Measurements from ENCODE around the gene ERO1B. TPM values are rescaled to one million over a fixed set of nuclear protein-coding genes. Genes with fewer than 3 reads are reported as not detected.

The ERO1B gene
- polyA plus RNA-seq, 1 of the 3 experiments (the other 2 are of a cell fraction), result 0.79 TPM

GRCh38 chr1:236253119-236253518 lies 28.6 kb downstream of the ERO1B start:
- Histone ChIP-seq H3K79me2 (ENCODE audit: insufficient read depth) (no peaks in the 10 kb centered on the region), H3F3A (replicated peaks; ENCODE audit: insufficient read depth) (no peaks in the 10 kb centered on the region), H4K20me1 (ENCODE audit: insufficient read depth) (no peaks in the 10 kb centered on the region), H3K4me2 (no peak overlapping the region), H3K9me2 (no peaks in the 10 kb centered on the region), H3K27me3 (ENCODE audit: insufficient read depth) (no peaks in the 10 kb centered on the region), H3K9ac (no peak overlapping the region), H3K4me1 (ENCODE audit: control insufficient read depth in 1 of 2, insufficient read depth in 2 of 2, low read depth in 1 of 2, low read length in 1 of 2) (no peaks in the 10 kb centered on the region), H2AFZ (ENCODE audit: low read depth) (no peak overlapping the region), H3K4me3 (ENCODE audit: low read depth in 2 of 2, low read length in 1 of 2) (no peak overlapping the region), H3K27ac (ENCODE audit: low read depth in 2 of 2, low read length in 1 of 2) (no peak overlapping the region), H3K9me3 (no peaks in the 10 kb centered on the region; the same call in 1 of the 2 replicates), H3K36me3 (replicated peaks in 1 of 2; ENCODE audit: control insufficient read depth in 1 of 2, insufficient read depth in 2 of 2, low read length in 1 of 2) (no peaks in the 10 kb centered on the region)
- no peak for DNase-seq
- 58% methylated on average over 1 of the region's 1 CpG for WGBS (ENCODE audit: low lambda C conversion rate)
- CTCF ChIA-PET, result interaction anchor here (0.6 kb wide), 1 partner anchor 1846 kb away, joined by 3 read pairs; no protein-coding TSS in a partner anchor
- TF ChIP-seq ZBTB33 (IDR thresholded peaks at IDR 0.05; ENCODE audit: borderline replicate concordance, low read depth), result no peak
- TF ChIP-seq SMC3 (IDR thresholded peaks at IDR 0.05; ENCODE audit: low read depth, low read length), result no peak
- TF ChIP-seq RFX5 (IDR thresholded peaks at IDR 0.05; ENCODE audit: low read length), result no peak
- TF ChIP-seq CTCF (IDR thresholded peaks at IDR 0.05), result no peak
- no peak for TF ChIP-seq YY1 (IDR thresholded peaks at IDR 0.05; ENCODE audit: low read depth)
- POLR2A ChIA-PET, result no interaction called here

GRCh38 chr1:236251587-236251986 lies 30.2 kb downstream of the ERO1B start:
- TF ChIP-seq CTCF (IDR thresholded peaks at IDR 0.05) (no peak), ZBTB33 (IDR thresholded peaks at IDR 0.05; ENCODE audit: borderline replicate concordance, low read depth) (no peak), FOSL2 (IDR thresholded peaks at IDR 0.05; ENCODE audit: borderline replicate concordance, low read depth) (no peak), MXI1 (IDR thresholded peaks at IDR 0.05; ENCODE audit: low read depth, low read length) (no peak), SMC3 (IDR thresholded peaks at IDR 0.05; ENCODE audit: low read depth, low read length) (no peak), SIN3A (IDR thresholded peaks at IDR 0.05; ENCODE audit: borderline replicate concordance, low read depth, low read length) (no peak), EZH2phosphoT487 (IDR thresholded peaks at IDR 0.05; ENCODE audit: borderline replicate concordance, low read depth) (no peak), FOXM1 (IDR thresholded peaks at IDR 0.05; ENCODE audit: low read depth) (no peak), GATA2 (CRISPR knock-in tag; IDR thresholded peaks at IDR 0.05) (no peak), TCF12 (IDR thresholded peaks at IDR 0.05) (no peak)
- peaks cover 2% of the 10 kb centered on the region for H3F3A ChIP-seq (replicated peaks; ENCODE audit: insufficient read depth)
- H3K9me3 ChIP-seq, result no peaks in the 10 kb centered on the region; the same call in 1 of the 2 replicates
- H3K27me3 ChIP-seq (ENCODE audit: insufficient read depth), result no peaks in the 10 kb centered on the region
- H3K4me1 ChIP-seq (ENCODE audit: control insufficient read depth in 1 of 2, insufficient read depth in 2 of 2, low read depth in 1 of 2, low read length in 1 of 2), result no peaks in the 10 kb centered on the region
- no peak overlapping the region for H3K4me2 ChIP-seq
- no peak overlapping the region for H2AFZ ChIP-seq (ENCODE audit: low read depth)
- 95% methylated on average over 1 of the region's 1 CpG for WGBS (ENCODE audit: low lambda C conversion rate)
- no peak overlapping the region for H3K9ac ChIP-seq
- H4K20me1 ChIP-seq (ENCODE audit: insufficient read depth), result no peaks in the 10 kb centered on the region
- no peaks in the 10 kb centered on the region for H3K9me2 ChIP-seq
- ChIA-PET POLR2A (no interaction called here), CTCF (no interaction called here)
- no peak overlapping the region for H3K27ac ChIP-seq (ENCODE audit: low read depth in 2 of 2, low read length in 1 of 2)
- no peak overlapping the region for H3K4me3 ChIP-seq (ENCODE audit: low read depth in 2 of 2, low read length in 1 of 2)
- DNase-seq, result no peak
- H3K36me3 ChIP-seq (replicated peaks in 1 of 2; ENCODE audit: control insufficient read depth in 1 of 2, insufficient read depth in 2 of 2, low read length in 1 of 2), result no peaks in the 10 kb centered on the region
- no peaks in the 10 kb centered on the region for H3K79me2 ChIP-seq (ENCODE audit: insufficient read depth)

Data from SK-N-SH (cell line).